ACC112 (cell line): ENCODE measurements around the gene OOSP3.
"Not testable (repeated sequence)": the region's sequence is repeated elsewhere in the genome, so short reads cannot be mapped to it uniquely, and the experiment has no call there.

ENCODE experiments used
- H2AFZ ChIP-seq: fragments of 200-600 bp; sonication (generic); one replicate; pipeline ENCODE4 v1.6.0; 2017; ENCODE audit warnings: antibody characterized with exemption, low read length; ENCODE audit not compliant: unreplicated experiment
- H3K27ac ChIP-seq: fragments of 200-600 bp; sonication (generic); 2 replicates; pipeline ENCODE4 v1.5.1; 2014; ENCODE audit warnings: low read depth, mild to moderate bottlenecking, antibody characterized with exemption, low read length, moderate library complexity
- H3K27me3 ChIP-seq: fragments of 200-600 bp; sonication (generic); 2 replicates; pipeline ENCODE4 v1.6.1; 2014; ENCODE audit warnings: mild to moderate bottlenecking, antibody characterized with exemption, low read length, moderate library complexity, mixed read lengths; ENCODE audit not compliant: insufficient read depth
- H3K36me3 ChIP-seq: fragments of 200-600 bp; sonication (generic); 2 replicates; pipeline ENCODE4 v1.6.1; 2016; ENCODE audit warnings: mild to moderate bottlenecking, antibody characterized with exemption, low read length, moderate library complexity, mixed read lengths; ENCODE audit not compliant: insufficient read depth
- H3K4me1 ChIP-seq: fragments of 200-600 bp; sonication (generic); one replicate; pipeline ENCODE4 v1.6.1; 2016; ENCODE audit warnings: low read length, mixed read lengths; ENCODE audit not compliant: insufficient read depth, unreplicated experiment, control insufficient read depth
- H3K4me3 ChIP-seq: fragments of 200-600 bp; sonication (generic); 2 replicates; pipeline ENCODE4 v1.5.1; 2014; ENCODE audit warnings: mild to moderate bottlenecking, low read depth, low read length
- H3K79me2 ChIP-seq: fragments of 200-600 bp; sonication (generic); one replicate; pipeline ENCODE4 v1.6.0; 2016; ENCODE audit warnings: low read length; ENCODE audit not compliant: control insufficient read depth, unreplicated experiment, insufficient read depth

OOSP3 gene

GRCh38 chr11:59900366-59901126 lies 22.0 kb downstream of the OOSP3 start:
- Histone ChIP-seq H2AFZ (peak overlapping the region; percentile 22), H3K27me3 (peaks cover 3% of the 10 kb centered on the region; the same call in 1 of the 2 replicates), H3K36me3 (no peaks in the 10 kb centered on the region), H3K4me1 (peaks cover 24% of the 10 kb centered on the region), H3K79me2 (no peaks in the 10 kb centered on the region), H3K4me3 (0 out of 2 replicates have a peak overlapping the region, but pooled peaks have one; percentile 64), H3K27ac (peak overlapping the region; percentile 54; the same call in 1 of the 2 replicates)

DNA sequence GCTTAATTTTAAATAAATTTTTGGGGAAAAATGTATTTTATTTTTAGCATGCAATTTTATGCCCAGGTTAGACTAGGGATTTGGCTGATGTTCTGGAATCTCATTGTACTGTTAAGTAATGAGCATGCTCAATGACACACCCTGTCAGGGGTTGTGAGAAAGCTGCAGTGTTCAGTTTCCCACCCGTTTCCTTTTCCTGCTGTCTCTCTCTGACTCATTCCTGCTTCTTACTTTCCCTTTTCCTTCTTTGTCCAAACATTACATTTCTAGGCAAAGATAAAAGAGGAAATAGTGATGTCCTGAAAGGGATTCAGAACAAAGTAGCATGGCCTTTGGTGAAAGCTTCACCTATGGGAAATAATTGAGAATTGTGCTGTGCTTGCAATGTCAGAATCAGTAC lies 22.7 kb downstream of the OOSP3 start:
- Histone ChIP-seq H3K36me3 (no peaks in the 10 kb centered on the region), H3K4me3 (peak overlapping the region; percentile 64), H3K79me2 (no peaks in the 10 kb centered on the region), H3K4me1 (peaks cover 24% of the 10 kb centered on the region), H3K27me3 (peaks cover 8% of the 10 kb centered on the region; the same call in 1 of the 2 replicates), H2AFZ (peak overlapping the region; percentile 44), H3K27ac (peak overlapping the region; percentile 73)

DNA sequence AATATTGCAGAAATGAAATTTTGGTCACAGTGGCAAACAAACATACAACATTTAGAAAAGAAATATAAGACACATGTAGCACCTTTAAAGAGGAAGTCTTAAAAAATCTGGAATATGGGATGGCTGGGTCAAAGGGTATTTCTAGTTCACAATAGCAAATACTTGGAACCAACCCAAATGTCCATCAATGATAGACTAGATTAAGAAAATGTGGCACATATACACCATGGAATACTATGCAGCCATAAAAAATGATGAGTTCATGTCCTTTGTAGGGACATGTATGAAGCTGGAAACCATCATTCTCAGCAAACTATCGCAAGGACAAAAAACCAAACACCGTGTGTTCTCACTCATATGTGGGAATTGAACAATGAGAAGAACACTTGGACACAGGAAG lies 25.0 kb downstream of the OOSP3 start:
- H3K36me3 ChIP-seq, H2AFZ ChIP-seq, H3K79me2 ChIP-seq, H3K4me3 ChIP-seq, H3K27ac ChIP-seq: not testable (repeated sequence)
- Histone ChIP-seq H3K27me3 (peaks cover 30% of the 10 kb centered on the region; the same call in 1 of the 2 replicates), H3K4me1 (peaks cover 24% of the 10 kb centered on the region)

DNA sequence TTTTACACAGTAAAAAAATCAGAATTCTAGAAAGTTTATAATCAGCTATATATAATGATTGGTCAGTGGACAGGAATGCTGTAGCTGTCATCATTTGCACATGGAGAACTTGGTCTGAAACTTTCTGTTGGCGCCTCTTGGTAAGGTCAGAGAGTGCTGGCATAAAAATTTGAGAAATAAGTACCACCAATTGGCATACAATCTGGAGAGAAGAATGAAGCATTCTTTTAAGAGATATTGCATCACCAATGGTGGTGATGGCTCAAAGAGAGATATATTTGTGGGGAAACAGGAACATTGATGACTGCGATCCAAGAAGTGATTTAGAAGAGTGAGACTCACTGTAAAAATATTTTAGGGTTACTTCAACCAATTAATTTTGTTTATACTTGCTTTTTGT lies 39.9 kb downstream of the OOSP3 start:
- H3K4me3 ChIP-seq = no peak overlapping the region
- peak overlapping the region; percentile 78 for H3K27ac ChIP-seq
- H3K27me3 ChIP-seq = peaks cover under 1% of the 10 kb centered on the region; the same call in 1 of the 2 replicates
- no peaks in the 10 kb centered on the region for H3K36me3 ChIP-seq
- no peaks in the 10 kb centered on the region for H3K79me2 ChIP-seq
- peaks cover 9% of the 10 kb centered on the region for H3K4me1 ChIP-seq
- no peak overlapping the region for H2AFZ ChIP-seq

- no peak overlapping the region for H3K4me3 ChIP-seq
- H3K27me3 ChIP-seq = no peaks in the 10 kb centered on the region
- H3K36me3 ChIP-seq = no peaks in the 10 kb centered on the region
- H3K27ac ChIP-seq = peak overlapping the region; percentile 78
- H2AFZ ChIP-seq = no peak overlapping the region
- H3K4me1 ChIP-seq = peaks cover 9% of the 10 kb centered on the region
- no peaks in the 10 kb centered on the region for H3K79me2 ChIP-seq
Measured at GRCh38 chr11:59918987-59919589, 40.5 kb downstream of the OOSP3 start.

DNA sequence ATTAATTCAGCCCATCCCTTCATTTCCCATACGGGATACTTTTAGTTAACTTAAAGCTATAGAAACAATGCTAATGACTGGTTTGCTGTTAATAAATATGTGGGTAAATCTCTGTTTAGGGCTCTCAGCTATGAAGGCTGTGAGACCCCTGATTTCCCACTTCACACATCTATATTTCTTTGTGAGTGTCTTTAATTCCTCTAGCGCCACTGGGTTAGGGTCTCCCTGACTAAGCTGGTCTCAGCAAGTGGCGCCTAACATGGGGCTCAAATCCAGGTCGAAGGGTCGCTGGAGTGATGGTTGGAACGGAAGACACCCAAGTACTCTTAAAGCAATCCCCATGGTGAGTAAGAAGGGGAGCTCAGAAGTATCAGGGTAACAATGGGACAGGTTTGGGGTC lies 45.2 kb downstream of the OOSP3 start:
- Histone ChIP-seq H3K27me3 (no peaks in the 10 kb centered on the region), H3K4me1 (peaks cover under 1% of the 10 kb centered on the region), H3K27ac (no peak overlapping the region)

DNA sequence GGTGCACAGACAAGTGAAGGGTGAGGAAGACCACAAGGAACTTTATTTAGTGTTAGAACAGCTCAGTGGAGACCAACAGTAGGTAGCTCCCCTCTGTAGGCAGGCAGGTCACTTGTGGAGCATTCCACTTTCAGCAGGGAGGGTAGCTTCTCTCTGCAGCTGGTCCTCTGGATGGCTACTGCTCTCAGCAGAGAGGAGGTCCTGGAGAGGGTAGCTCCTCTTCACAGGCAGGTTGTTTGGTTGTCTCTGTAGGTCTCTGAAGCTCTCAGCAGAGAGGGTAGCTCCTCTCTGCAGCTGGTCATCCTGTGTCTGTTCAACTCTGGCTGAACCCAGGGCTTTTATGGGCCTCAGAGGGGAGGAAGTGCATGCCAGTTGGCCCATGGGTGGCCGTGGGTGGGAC lies 53.1 kb downstream of the OOSP3 start:
- no peak overlapping the region for H3K4me3 ChIP-seq
- no peak overlapping the region for H3K27ac ChIP-seq
- no peaks in the 10 kb centered on the region for H3K4me1 ChIP-seq
- no peak overlapping the region for H2AFZ ChIP-seq
- no peaks in the 10 kb centered on the region for H3K79me2 ChIP-seq
- H3K36me3 ChIP-seq = no peaks in the 10 kb centered on the region
- peaks cover 9% of the 10 kb centered on the region; the same call in 1 of the 2 replicates for H3K27me3 ChIP-seq

More for the DNA sequence above, 45.2 kb downstream of the OOSP3 start:
- Histone ChIP-seq H3K79me2 (no peaks in the 10 kb centered on the region), H3K4me3 (no peak overlapping the region), H2AFZ (no peak overlapping the region), H3K36me3 (no peaks in the 10 kb centered on the region)

GRCh38 chr11:59938132-59938531 lies 59.5 kb downstream of the OOSP3 start, which contains the start of gene OOSP1:
OOSP1 (plus strand) TSS chr11:59938432; CDS start chr11:59938455, 23 bp downstream.
- Histone ChIP-seq H3K36me3 (no peaks in the 10 kb centered on the region), H3K4me1 (no peaks in the 10 kb centered on the region), H2AFZ (no peak within 1 kb of the TSS), H3K79me2 (no peaks in the 10 kb centered on the region), H3K27ac (no peak within 1 kb of the TSS), H3K27me3 (peaks cover 34% of the 10 kb centered on the region), H3K4me3 (no peak within 1 kb of the TSS)

DNA sequence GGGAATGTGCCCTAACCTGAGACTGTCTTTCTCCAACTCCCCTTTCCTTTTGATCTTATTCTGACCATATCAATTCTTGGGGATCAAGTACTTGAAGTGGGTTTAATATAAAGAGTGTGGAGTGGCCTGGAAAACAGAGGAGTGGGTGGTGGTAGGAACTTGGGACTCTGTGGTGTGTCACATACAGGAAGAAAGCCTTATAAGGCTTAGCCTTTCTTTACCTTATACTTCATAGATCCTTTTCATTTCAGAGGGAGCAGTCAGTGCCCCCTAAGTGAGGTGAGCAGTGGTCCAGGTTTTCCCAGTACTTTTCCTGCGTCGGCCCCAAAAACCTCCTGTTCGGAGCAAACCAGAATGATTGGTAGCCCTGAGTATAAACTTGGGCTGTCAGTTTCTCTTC lies 60.1 kb downstream of the OOSP3 start:
- H3K27ac ChIP-seq = no peak overlapping the region
- H3K27me3 ChIP-seq = peaks cover 34% of the 10 kb centered on the region
- H3K79me2 ChIP-seq = no peaks in the 10 kb centered on the region
- no peak overlapping the region for H2AFZ ChIP-seq
- H3K4me3 ChIP-seq = no peak overlapping the region
- H3K4me1 ChIP-seq = no peaks in the 10 kb centered on the region
- H3K36me3 ChIP-seq = no peaks in the 10 kb centered on the region

- Histone ChIP-seq H3K4me1 (no peaks in the 10 kb centered on the region), H3K36me3 (no peaks in the 10 kb centered on the region), H3K27me3 (peaks cover 31% of the 10 kb centered on the region), H3K79me2 (no peaks in the 10 kb centered on the region), H3K4me3 (no peak overlapping the region), H2AFZ (no peak overlapping the region), H3K27ac (no peak overlapping the region)
Measured at GRCh38 chr11:59939482-59939881, 60.9 kb downstream of the OOSP3 start.

GRCh38 chr11:59941091-59941490 lies 62.5 kb downstream of the OOSP3 start:
- Histone ChIP-seq H3K79me2 (no peaks in the 10 kb centered on the region), H3K4me3 (no peak overlapping the region), H3K4me1 (no peaks in the 10 kb centered on the region), H2AFZ (no peak overlapping the region), H3K27ac (no peak overlapping the region), H3K36me3 (no peaks in the 10 kb centered on the region), H3K27me3 (peaks cover 31% of the 10 kb centered on the region)
